MCF 10A (cell line): ENCODE data around the gene RAB28. TPM values are rescaled to one million over a fixed set of nuclear protein-coding genes. Genes with fewer than 3 reads are reported as not detected.

Experiments
- BruUV-seq: library from RNA; stranded (reverse); fragments of 400-500 nt; replicated peaks from 2 replicates; lab custom pipeline; 2021; lab: Mats Ljungman, UMichigan
- CTCF ChIA-PET: fragments of 300-600 bp; sonication (Branson Sonifier 250); formaldehyde crosslinking; extraction: SDS; loops from one replicate; lab custom pipeline; 2021; ENCODE audit warnings: antibody characterized with exemption, inconsistent platforms; lab: Yijun Ruan, JAX
- POLR2A ChIA-PET: fragments of 300-600, 350-650 bp; sonication (Branson Sonifier 250); formaldehyde crosslinking; extraction: SDS; loops from one replicate; lab custom pipeline; 2020; ENCODE audit warnings: antibody characterized with exemption, inconsistent platforms; lab: Yijun Ruan, JAX
- DNase-seq: peaks from one replicate; pipeline ENCODE4 v3.0.0-alpha.2; 2018; ENCODE audit not compliant: unreplicated experiment
- H3K27ac Mint-ChIP-seq: one replicate; pipeline ENCODE4 v1.8.0; 2022; ENCODE audit warnings: mild to moderate bottlenecking, low read depth, mixed read lengths; ENCODE audit not compliant: unreplicated experiment
- H3K27me3 Mint-ChIP-seq: one replicate; pipeline ENCODE4 v1.8.0; 2022; ENCODE audit warnings: mixed read lengths; ENCODE audit not compliant: insufficient read depth, unreplicated experiment
- H3K36me3 Mint-ChIP-seq: one replicate; pipeline ENCODE4 v1.8.0; 2022; ENCODE audit warnings: mild to moderate bottlenecking, moderate library complexity, mixed read lengths; ENCODE audit not compliant: insufficient read depth, unreplicated experiment
- H3K4me1 Mint-ChIP-seq: one replicate; pipeline ENCODE4 v1.8.0; 2022; ENCODE audit warnings: mixed read lengths; ENCODE audit not compliant: insufficient read depth, unreplicated experiment
- H3K4me3 Mint-ChIP-seq: one replicate; pipeline ENCODE4 v1.8.0; 2022; ENCODE audit warnings: mild to moderate bottlenecking, moderate library complexity, mixed read lengths; ENCODE audit not compliant: unreplicated experiment
- H3K9me3 Mint-ChIP-seq: one replicate; pipeline ENCODE4 v1.8.0; 2022; ENCODE audit warnings: mixed read lengths; ENCODE audit not compliant: unreplicated experiment
- CTCF ChIP-seq: fragments of 200-600 bp; IDR thresholded peaks from one replicate; pipeline ENCODE4 v1.8.0; 2022; ENCODE audit warnings: antibody characterized with exemption, mild to moderate bottlenecking; ENCODE audit not compliant: unreplicated experiment
- intact Hi-C: fragments of 100-400 bp; cut with micrococcal nuclease; formaldehyde crosslinking; loops from 2 replicates; pipeline ENCODE4 v1.14.1; 2022
- total RNA-seq: library from RNA; stranded (reverse); gene quantifications from 2 replicates; pipeline ENCODE4 v1.2.3, GENCODE V29; 2022

RAB28 gene
- total RNA-seq, 1 experiment from 2014 or later: 15.9 TPM

DNA sequence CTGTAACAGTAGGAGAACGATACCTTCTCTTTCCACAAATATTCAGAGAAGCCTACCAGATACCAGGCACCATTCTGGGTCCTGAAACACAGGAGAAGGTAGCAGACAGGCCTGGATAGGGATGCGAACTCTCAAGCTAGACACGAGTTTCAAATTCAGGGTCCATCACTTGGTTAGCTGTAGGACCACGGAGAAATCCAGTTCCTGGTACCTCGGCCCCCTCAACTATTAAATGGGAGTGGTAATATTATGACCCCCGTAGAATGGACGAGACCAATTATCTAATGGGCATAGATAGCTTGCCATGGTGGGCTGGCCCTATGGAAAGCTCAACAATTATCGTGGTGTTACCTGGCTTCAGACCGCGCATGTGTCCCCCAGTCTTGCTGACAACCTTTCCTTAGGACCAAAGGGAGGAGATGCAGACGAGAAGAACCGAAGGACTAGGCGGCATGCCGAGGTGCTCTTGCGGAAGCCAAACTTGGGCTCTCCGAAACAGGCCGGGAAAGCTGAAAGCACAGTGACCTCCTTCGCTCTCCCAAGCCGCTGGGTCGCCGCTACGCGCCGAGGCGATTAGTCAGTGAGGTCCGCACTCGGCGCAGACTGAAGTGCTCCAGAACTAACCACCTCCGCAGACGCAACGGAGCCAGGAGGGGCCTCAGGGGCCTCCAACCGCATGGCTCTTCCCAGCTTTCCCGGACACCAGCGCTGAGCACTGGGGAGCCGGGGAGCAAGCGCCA is 40.5 kb upstream of the RAB28 start:
- CTCF ChIA-PET: interaction anchor here (0.5 to 2.1 kb wide), 5 partner anchors 9 to 297 kb away, joined by 3 to 8 read pairs (median 4); no protein-coding TSS in a partner anchor
- intact Hi-C loops: no loop called here

DNA sequence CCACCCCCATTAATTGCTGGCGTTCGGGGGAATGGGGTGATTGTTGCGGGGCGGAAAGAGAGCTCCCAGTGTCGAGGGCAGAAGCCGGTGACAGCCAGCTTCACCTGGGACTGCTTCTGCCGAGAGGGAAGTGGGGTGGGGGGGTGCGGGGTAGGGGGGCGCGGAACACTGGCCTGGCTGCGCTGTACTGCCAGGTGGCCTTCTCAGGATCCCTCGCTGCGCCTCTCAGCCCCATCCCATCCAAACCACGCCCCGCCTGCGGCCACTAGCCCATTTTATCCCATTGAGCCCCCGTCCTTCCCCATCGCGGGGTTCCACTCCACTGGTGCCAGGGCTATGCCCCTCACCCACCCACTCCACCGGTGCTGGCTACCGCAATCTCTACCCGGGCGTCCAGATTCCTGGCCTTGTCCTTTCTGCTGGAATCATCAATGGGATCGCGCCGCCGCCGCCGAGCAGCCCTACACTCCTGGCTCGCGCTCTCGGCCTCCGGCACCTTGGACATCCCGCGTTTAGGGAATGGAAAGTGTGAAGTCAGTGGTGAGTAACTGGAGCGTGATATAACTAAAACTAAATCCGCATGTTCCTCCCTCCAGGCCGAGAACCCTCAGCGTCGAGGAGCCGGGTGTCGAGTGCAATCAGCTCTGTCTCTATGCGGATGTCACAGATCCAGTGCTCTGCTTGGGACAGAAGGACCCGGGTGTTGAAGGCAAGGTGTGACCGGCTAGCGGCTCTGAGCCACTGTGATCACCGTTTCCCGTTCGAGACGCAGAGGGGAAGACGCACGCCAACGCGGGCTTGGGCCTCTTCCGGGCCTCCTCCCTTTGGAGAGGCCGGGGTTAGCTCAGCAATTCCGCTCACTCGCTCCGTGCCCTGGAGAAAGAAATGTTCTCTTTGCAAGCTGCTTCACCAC is 39.7 kb upstream of the RAB28 start:
- ChIA-PET POLR2A (no interaction called here), CTCF (interaction anchor here (0.5 to 0.8 kb wide), 2 partner anchors 98 to 296 kb away, joined by 3 to 4 read pairs; no protein-coding TSS in a partner anchor)
- no peaks in the 10 kb centered on the region for H3K4me1 Mint-ChIP-seq
- H3K27me3 Mint-ChIP-seq: no peaks in the 10 kb centered on the region
- no peak overlapping the region for H3K4me3 Mint-ChIP-seq
- intact Hi-C loops: no loop called here
- H3K9me3 Mint-ChIP-seq: no peaks in the 10 kb centered on the region
- H3K27ac Mint-ChIP-seq: no peak overlapping the region
- no peaks in the 10 kb centered on the region for H3K36me3 Mint-ChIP-seq
- no peak for DNase-seq
- no peak for TF ChIP-seq CTCF
- BruUV-seq: no TSS peak

More for the DNA sequence above, 40.5 kb upstream of the RAB28 start:
- H3K4me3 Mint-ChIP-seq: no peak overlapping the region
- no peaks in the 10 kb centered on the region for H3K27me3 Mint-ChIP-seq
- H3K9me3 Mint-ChIP-seq: no peaks in the 10 kb centered on the region
- no peaks in the 10 kb centered on the region for H3K36me3 Mint-ChIP-seq
- no peak for TF ChIP-seq CTCF
- DNase-seq: no peak
- no peak overlapping the region for H3K27ac Mint-ChIP-seq
- POLR2A ChIA-PET: interaction anchor here (0.7 kb wide), 1 partner anchor 8 kb away, joined by 3 read pairs; no protein-coding TSS in a partner anchor
- BruUV-seq: no TSS peak
- H3K4me1 Mint-ChIP-seq: no peaks in the 10 kb centered on the region

- Mint-ChIP-seq H3K9me3 (no peaks in the 10 kb centered on the region), H3K36me3 (no peaks in the 10 kb centered on the region), H3K4me3 (no peak overlapping the region), H3K4me1 (no peaks in the 10 kb centered on the region), H3K27ac (no peak overlapping the region), H3K27me3 (no peaks in the 10 kb centered on the region)
- intact Hi-C loops: no loop called here
- no peak for TF ChIP-seq CTCF
- no peak for DNase-seq
- ChIA-PET POLR2A (no interaction called here), CTCF (interaction anchor here (0.9 kb wide), 1 partner anchor 673 kb away, joined by 3 read pairs; no protein-coding TSS in a partner anchor)
- no TSS peak for BruUV-seq
Measured at GRCh38 chr4:13523105-13523477, 39.0 kb upstream of the RAB28 start.
